Mammary epithelial cell (primary cell): ENCODE results near the gene MROH7.

Experiments used
- EZH2 ChIP-seq: IDR thresholded peaks from 2 replicates; pipeline ENCODE4 v1.6.1; 2012; ENCODE audit warnings: low read length, inconsistent platforms, borderline replicate concordance
- TF ChIP-seq, protein P1 (sequence below), 2 donors: IDR thresholded peaks in 1 of 2; conservative IDR thresholded peaks in 1 of 2; 2 replicates each; pipeline ENCODE4 v1.5.1; 2011 to 2012; ENCODE audit warnings: inconsistent platforms in 2 of 2, low read length in 2 of 2, mild to moderate bottlenecking in 2 of 2, control low read depth in 1 of 2, low read depth in 1 of 2; ENCODE audit not compliant: insufficient read depth in 1 of 2; ENCODE audit errors: extremely low read depth in 1 of 2

DNA sequence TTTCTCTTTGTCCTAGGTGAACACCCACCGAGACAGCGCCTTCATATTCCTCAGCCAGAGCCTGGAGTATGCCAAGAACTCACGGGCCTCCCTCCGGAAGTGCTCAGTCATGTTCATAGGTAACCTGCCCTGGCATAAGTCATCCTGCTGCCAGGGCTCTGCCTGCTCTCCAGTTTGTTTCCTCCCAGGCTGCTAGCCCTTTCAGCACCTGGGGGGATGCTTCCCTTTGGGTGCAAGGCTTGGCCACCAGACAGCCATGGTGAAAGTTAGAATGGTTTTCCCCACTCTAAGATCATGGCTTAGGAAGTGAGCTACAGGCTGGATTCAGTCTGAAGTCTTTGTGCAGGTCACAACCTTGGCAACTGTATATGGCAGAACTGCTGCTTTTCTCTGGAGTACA lies 64.8 kb downstream of the MROH7 start:
- TF ChIP-seq, protein P1, sequence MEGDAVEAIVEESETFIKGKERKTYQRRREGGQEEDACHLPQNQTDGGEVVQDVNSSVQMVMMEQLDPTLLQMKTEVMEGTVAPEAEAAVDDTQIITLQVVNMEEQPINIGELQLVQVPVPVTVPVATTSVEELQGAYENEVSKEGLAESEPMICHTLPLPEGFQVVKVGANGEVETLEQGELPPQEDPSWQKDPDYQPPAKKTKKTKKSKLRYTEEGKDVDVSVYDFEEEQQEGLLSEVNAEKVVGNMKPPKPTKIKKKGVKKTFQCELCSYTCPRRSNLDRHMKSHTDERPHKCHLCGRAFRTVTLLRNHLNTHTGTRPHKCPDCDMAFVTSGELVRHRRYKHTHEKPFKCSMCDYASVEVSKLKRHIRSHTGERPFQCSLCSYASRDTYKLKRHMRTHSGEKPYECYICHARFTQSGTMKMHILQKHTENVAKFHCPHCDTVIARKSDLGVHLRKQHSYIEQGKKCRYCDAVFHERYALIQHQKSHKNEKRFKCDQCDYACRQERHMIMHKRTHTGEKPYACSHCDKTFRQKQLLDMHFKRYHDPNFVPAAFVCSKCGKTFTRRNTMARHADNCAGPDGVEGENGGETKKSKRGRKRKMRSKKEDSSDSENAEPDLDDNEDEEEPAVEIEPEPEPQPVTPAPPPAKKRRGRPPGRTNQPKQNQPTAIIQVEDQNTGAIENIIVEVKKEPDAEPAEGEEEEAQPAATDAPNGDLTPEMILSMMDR (conservative IDR thresholded peaks at IDR 0.05 in 1 of 2, IDR thresholded peaks at IDR 0.05 in 1 of 2; ENCODE audit: extremely low read depth in 1 of 2, insufficient read depth in 1 of 2, low read depth in 1 of 2, low read length in 2 of 2) = no peak
- no peak for TF ChIP-seq EZH2
